B cell (primary cell): ENCODE results near the gene MLKL.

Source experiments
- CTCF ChIP-seq: fragments of 200-600 bp; IDR thresholded peaks from one replicate; pipeline ENCODE4 v1.8.0; 2022; ENCODE audit warnings: antibody characterized with exemption, mild to moderate bottlenecking
- EZH2 ChIP-seq: IDR thresholded peaks from 2 replicates; pipeline ENCODE4 v1.6.1; 2012; ENCODE audit warnings: borderline replicate concordance, low read depth, mild to moderate bottlenecking, moderate library complexity, low read length; ENCODE audit not compliant: insufficient read depth, poor library complexity, severe bottlenecking

DNA sequence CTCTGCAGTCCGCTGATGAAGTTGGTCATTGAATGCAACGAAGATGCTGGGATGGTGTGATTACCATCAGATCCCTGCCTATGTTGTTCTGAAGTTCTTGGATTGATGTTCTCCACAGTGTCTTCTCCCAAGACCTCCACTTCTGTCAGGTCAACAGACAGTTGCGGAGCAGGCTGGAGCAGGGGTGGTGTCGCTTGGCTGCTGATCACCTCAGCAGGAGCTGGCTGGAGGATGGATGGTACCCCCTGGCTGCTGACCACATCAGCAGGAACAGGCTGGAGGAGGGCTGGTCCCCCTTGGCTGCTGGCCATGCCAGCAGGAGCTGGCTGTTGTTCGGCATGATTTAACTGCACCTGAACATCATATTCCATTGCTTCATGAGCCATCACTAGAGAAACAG is 39.6 kb downstream of the MLKL start:
- TF ChIP-seq CTCF, result no peak
- no peak for TF ChIP-seq EZH2
